GM18870 (cell line): ENCODE measurements around the gene IGSF21.
"Not testable (repeated sequence)": the region's sequence is repeated elsewhere in the genome, so short reads cannot be mapped to it uniquely, and the experiment has no call there.

Experiments used
- ATAC-seq: cut with Tn5 transposase; IDR thresholded peaks from one replicate; pipeline ENCODE4 v1.9.1; 2021; ENCODE audit warnings: moderate library complexity; ENCODE audit not compliant: unreplicated experiment

The IGSF21 gene

DNA sequence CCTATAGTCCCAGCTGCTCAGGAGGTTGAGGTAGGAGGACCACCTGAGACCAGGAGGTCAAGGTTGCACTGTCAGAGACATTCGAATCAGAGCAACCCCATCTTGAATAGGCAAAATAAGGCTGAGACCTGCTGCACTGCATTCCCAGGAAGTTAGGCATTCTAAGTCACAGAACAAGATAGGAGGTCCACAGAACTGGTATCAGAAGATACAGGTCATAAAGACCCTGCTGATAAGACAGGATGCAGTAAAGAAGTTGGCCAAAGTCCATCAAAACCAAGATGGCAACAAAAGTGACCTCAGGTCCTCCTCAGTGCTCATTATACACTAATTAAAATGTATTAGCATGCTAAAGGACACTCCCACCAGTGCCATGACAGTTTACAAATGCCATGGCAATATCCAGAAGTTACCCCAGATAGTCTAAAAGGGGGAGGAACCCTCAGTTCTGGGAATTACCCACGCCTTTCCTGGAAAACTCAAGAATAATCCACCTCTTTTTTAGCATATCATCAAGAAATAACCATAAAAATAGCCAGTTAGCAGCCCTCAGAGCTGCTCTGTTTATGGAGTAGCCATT, 307.9 kb downstream of the IGSF21 start:
- ATAC-seq, result no peak

DNA sequence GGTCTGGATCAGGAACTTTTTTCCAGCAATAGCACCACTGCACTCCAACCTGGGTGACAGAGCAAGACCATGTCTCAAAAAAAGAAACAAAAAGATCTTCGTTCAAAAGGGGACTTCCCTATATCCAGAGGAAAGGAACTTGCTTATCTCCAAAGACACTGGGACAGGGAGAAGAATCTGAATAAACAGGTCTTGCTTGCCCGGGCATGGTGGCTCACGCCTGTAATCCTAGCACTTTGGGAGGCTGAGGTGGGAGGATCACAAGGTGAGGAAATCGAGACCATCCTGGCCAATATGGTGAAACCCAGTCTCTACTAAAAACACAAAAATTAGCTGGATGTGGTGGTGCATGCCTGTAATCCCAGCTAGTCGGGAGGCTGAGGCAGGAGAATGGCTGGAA, 308.5 kb downstream of the IGSF21 start:
- ATAC-seq, result not testable (repeated sequence)

DNA sequence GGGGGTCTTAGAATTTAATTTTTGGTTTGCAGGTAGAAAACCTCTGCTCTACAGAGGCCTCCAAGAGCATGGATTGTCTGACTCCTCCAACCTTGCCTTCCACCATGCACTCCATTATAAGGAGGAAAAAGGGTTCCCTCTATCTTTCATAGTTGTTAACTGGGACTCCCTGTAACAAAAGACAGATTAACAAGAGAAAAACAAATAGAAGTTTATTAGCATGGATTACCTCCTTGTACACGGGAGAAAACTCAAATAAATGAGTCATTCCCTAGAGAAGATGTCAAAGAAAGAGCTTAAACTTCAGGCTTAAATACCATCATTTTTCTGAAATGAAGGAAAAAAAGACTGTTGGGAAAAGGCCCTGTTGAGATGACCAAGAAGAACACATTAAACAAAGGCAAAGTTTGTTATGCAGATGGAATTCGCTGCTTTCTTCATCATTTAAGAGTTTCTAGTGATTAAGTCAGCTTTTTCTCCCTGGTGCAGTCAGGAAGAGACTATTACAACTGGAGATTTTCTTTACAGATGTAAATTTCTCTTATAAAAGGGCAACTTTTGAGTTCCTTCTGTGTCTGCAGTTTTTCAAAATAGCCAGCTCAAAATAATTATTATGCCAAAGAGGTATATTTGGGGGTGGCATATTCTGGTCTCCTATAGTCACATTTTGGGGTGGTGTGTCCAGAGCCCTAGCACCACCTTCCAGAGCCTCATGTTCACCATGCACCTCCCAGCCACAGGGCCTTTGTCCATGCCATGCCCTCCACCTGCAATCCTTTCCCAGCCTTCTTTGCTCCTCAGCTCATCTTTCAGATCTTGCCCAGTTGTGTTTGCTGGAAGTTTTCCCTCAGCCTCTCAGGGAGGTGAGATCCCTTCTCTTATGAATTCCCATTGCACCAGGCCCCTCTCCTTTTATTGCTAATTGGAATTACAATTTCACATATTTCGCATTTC, 310.0 kb downstream of the IGSF21 start:
- ATAC-seq, result no peak

DNA sequence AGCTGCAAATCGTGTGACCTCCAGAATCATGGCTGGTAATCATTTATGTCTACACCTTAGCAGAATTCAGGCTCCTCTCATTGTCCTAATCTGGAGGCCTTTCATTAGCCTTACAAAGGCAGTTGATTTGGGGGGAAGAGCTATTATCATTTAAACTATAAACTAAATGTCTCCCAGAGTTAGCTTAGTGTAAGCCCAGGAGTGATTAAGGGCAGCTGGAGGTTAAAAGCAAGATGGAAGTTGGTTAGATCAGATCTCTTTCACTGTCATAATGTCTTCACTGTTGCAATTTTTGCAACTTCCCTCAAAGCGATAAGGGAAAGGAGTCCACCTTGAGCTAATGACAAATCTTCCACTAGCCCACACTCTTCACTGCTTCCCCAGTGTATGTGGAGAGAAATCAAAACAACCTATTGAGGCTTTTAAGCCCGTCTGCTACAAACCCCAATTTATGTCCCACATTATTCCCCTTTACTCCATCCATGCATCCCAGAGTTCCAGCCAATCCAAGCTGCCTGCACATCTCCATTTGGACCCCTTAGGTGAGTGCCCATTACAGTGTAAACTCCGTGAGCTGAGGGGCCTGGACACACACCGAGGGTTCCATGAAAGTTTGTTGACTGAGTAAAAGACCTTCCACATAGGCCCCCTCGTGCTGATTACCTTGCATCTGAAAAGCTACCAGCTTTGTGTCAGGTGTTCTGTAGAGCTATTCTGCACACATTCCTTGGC, 311.7 kb downstream of the IGSF21 start:
- no peak for ATAC-seq

DNA sequence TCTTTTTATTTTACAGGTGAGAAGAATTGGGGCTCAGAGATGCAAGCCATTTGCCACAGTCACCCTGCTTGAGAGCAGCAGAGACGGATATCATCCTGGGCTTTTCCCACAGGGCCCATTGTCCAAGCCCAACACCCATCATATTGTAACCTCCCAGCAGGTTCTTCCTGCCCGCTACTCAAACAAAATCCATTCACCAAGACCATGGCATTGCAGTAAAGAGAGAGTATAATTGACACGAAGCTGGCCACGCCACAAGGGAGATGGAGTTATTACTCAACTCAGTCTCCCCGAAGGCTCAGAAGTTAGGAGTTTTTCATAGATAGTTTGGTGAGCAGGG, 312.2 kb downstream of the IGSF21 start:
- ATAC-seq, result no peak

DNA sequence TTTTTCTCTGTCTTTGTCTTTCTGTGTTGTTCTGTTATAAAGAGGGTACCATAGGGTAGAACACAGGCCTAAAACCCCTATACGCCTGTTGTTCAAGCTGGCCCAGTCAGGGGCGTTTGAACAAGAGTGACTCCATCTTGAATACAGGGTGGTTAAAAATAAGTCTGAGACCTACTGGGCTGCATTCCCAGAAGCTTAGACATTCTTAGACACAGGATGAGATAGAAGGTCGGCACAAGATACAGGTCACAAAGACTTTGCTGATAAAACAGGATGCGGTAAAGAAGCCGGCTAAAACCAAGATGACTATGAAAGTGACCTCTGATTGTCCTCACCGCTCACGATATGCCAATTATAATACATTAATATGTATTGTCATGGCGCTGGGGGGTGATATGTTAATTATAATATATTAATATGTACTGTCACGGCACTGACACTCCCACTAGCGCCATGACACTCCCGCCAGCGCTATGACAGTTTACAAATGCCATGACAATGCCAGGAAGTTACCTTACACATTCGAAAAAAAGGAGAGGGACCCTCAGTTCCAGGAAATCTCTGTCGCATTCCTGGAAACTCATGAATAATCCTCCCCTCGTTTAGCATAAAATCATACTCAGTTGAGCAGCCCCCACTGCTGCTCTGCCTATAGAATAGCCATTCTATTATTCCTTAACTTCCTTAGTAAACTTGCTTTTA, 314.6 kb downstream of the IGSF21 start:
- no peak for ATAC-seq

DNA sequence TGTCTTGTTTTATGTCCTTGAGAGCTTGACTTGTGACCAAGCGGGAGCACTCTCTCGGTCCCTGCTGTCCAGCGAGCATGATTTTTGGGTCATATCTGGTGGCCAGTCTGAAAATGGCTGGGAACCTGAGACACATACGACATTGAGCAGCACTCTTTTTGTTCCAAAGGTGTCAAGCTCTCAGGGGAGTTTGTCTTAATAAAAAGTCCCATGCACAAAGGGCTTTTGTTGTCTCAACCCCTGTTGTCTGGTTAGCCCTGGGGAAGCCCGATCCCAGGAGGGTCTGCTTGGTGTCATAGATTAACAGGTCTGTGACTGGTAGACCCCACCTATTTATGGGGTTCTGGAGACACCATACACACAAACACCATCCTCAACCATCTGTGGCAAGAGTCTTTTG, 315.4 kb downstream of the IGSF21 start:
- ATAC-seq, result no peak

DNA sequence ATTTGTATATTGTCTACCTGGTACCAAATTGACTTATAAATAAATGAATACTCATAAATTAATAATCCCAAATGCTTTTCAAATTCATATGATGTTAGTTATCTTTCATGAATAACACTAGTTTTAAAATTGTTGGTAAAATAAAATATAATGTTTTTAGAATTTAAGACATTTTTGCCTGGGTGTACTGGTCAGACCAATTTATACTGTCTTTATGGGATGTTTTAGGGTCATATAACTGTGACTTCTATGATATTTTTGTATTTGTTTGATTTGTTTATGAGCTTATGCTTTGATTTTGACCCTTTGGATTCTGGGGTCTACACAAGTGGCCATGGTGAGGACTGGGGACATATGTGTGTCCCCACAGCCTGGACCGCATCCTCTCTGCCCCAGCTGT, 319.0 kb downstream of the IGSF21 start:
- ATAC-seq, result no peak
